GM10248 (cell line): ENCODE measurements around the gene DUSP23.

ENCODE experiments used
- CTCF ChIA-PET: fragments of 300-600 bp; sonication (Branson Sonifier 250); formaldehyde crosslinking; extraction: SDS; loops from one replicate; lab custom pipeline; 2021; ENCODE audit warnings: antibody characterized with exemption; lab: Yijun Ruan, JAX
- POLR2A ChIA-PET: fragments of 350-650 bp; sonication (Branson Sonifier 250); formaldehyde crosslinking; extraction: SDS; loops from one replicate; lab custom pipeline; 2020; ENCODE audit warnings: antibody characterized with exemption; lab: Yijun Ruan, JAX
- DNase-seq: peaks from one replicate; pipeline ENCODE4 v3.0.0; 2012; ENCODE audit errors: extremely low spot score
- TF ChIP-seq, protein P1 (sequence below): IDR thresholded peaks from 2 replicates; pipeline ENCODE4 v1.5.1; 2012; ENCODE audit warnings: mild to moderate bottlenecking, low read depth; ENCODE audit errors: extremely low read depth, missing control alignments, control extremely low read depth

Gene DUSP23

DNA sequence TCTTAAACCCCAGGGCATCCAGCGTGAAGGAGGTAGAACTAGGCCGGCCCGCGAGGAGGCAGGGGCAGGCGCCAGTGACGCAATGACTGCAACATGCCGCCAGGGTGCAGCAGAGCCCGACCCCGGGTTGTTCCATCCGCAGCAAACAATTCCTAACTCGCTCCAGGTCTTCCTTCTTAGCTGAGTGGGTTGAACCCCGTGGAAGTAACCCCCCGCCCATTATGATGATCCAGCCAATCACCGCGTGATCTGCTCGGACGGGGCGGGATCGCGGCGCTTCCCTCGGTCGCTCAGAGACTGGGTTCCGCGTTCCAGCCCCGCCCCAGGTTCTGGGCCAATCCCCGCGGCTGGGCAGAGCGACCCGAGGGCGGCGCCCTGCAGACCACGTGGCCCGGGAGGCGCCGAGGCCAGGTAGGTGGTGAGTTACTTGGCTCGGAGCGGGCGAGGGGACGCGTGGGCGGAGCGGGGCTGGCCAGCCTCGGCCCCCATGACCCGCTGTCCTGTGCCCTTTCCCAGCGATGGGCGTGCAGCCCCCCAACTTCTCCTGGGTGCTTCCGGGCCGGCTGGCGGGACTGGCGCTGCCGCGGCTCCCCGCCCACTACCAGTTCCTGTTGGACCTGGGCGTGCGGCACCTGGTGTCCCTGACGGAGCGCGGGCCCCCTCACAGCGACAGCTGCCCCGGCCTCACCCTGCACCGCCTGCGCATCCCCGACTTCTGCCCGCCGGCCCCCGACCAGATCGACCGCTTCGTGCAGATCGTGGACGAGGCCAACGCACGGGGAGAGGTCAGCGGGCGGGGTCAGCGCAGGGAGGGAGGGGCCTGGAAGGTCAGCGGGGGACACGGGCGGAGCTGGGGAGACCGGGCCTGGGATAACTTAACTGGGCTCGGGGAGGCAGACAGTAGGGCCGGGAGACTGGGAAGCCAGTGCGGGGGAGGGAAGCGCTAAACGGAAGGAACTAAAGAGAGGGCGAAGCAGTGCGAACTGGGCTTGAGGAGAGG lies at the start of gene DUSP23:
DUSP23 (plus strand) TSS at position 380 of the 1,000 bp plus-strand sequence; CDS start at position 519, 139 bp downstream.
- TF ChIP-seq, protein P1, sequence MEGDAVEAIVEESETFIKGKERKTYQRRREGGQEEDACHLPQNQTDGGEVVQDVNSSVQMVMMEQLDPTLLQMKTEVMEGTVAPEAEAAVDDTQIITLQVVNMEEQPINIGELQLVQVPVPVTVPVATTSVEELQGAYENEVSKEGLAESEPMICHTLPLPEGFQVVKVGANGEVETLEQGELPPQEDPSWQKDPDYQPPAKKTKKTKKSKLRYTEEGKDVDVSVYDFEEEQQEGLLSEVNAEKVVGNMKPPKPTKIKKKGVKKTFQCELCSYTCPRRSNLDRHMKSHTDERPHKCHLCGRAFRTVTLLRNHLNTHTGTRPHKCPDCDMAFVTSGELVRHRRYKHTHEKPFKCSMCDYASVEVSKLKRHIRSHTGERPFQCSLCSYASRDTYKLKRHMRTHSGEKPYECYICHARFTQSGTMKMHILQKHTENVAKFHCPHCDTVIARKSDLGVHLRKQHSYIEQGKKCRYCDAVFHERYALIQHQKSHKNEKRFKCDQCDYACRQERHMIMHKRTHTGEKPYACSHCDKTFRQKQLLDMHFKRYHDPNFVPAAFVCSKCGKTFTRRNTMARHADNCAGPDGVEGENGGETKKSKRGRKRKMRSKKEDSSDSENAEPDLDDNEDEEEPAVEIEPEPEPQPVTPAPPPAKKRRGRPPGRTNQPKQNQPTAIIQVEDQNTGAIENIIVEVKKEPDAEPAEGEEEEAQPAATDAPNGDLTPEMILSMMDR, result peak; percentile 68
- DNase-seq, result peak; percentile 97
- POLR2A ChIA-PET, result no interaction called here
- CTCF ChIA-PET, result interaction anchor here (0.6 to 4.0 kb wide), 11 partner anchors 9 to 647 kb away, joined by 3 to 20 read pairs (median 5); partner anchors contain the start of gene FCRL6

DNA sequence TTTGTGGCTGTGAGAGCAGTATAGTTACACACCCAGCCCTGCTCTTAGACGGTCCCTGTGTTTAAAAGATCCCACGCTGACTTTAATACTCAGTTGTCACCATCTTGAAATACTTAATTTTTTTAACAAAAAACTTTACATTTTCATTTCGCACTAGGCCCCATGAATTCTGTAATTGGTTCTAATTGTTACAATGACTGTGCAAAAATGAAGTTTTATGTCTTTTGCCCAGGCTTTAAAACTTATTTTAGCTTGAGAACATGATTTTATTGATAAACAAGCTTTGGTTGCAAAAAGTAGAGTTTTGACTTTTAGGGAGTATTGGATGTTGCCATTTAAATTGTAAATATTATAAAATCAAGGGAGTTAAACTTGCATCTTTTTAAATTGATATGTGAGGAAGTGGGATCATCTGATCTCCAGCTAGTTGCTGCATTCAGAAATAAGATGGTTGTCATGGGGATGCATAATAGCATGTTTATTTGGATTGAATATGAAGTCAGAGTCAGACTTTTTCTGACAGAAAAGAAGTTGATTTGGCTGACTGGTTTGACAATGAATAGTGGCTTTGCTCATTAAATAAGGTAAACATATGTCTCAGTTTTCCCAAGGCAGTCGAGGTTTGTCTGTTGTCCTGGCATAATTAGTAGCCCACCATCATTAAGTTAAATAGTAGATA lies 43.4 kb upstream of the DUSP23 start:
- CTCF ChIA-PET, result no interaction called here
- DNase-seq, result no peak
- POLR2A ChIA-PET, result no interaction called here
- TF ChIP-seq, protein P1, result no peak

DNA sequence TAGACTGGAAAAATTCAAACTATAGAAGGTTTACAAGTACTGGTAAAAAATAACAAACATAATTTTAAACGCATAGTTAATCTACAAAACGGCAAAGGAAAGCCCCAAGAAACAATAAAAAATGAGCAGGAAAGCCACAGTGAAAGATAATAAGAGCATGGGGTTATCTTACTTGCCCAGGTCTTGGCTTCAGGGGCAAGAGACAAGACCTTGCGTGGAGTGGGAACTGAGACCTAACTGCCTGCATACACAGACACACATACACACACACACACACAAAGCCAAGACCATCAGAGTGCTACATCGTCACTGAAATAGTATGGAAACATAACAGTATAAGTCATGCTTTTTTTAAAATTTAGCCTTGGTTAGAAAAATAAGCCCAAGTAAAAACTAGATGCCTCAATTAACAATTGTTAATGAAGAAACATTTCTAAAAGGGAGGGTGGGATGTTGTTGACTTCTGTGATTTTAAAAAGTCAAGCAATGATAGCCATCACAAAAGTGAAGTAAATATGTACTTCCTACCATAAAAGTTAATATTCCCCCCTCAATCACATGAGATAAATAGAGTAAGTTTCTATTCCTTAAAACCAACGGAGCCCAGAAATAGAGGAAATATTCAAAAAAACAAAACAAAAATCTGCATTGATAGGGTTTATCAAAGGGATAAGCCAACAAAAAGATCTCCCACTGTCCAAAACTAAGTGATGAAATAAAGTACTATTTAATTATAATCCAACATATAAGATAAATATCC lies 36.9 kb upstream of the DUSP23 start:
- CTCF ChIA-PET, result no interaction called here
- TF ChIP-seq, protein P1, result no peak
- POLR2A ChIA-PET, result no interaction called here
- DNase-seq, result no peak

DNA sequence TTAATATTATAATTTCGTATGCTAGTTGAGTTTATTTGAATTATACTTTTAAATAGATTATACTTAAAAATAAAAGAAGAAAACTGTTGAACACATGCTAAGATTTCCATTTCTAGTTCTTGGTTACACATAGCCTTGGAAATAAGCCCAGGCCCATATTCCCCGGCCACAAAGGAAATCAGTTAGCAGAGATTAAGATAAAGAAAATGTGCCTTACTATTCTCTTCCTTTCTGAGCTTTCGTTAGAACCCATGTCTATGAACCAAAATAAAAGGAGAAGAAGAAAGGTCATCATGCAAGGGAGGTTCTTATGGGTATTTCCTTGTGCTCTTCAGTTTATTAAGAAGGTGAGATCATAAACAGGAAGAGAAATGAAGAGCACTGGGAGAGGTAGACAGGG lies 34.1 kb upstream of the DUSP23 start:
- DNase-seq, result no peak
- POLR2A ChIA-PET, result no interaction called here
- TF ChIP-seq, protein P1, result no peak
- CTCF ChIA-PET, result no interaction called here

DNA sequence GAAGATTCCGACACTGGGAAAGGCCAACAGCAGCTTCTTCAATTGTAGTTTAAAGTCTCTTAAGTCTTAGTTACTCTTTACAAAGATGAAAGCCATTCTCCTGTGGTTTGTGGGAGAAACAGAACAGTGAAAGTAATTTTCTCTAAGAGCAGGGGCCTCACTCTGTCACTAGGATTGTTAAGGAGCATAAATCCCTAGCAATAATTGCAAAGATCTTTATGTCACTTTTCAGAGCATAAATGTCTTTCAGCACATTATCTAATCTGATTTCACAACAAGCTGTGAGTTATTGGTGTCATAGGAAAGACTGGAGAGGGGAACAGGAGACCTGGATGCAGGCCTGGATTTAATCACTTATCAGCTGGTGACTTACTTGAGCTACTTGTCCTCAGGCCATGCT lies 32.4 kb upstream of the DUSP23 start:
- ChIA-PET POLR2A (no interaction called here), CTCF (interaction anchor here (1.4 to 2.3 kb wide), 2 partner anchors 9 to 10 kb away, joined by 3 to 7 read pairs; no protein-coding TSS in a partner anchor)
- no peak for DNase-seq
- TF ChIP-seq, protein P1, result no peak

DNA sequence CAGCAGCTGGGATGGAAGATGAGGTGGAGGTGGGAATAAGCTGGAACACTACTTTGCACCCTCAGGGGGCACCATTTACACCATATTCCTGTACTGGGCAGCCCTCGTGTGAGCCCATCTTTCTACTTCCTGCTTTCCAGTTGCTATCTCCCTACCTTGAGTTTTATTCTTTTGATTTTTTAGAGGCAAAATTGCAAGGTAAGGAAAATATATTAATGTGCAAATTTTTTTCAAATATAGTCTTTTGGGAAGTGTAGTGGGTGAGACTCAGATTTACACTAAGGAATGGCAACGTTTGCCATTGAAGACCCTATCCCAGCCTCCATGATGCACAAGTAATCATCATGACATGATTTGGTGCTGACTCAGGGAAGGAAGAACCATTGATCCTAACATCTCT lies 31.1 kb upstream of the DUSP23 start:
- TF ChIP-seq, protein P1, result no peak
- ChIA-PET POLR2A (no interaction called here), CTCF (interaction anchor here (2.3 kb wide), 1 partner anchor 10 kb away, joined by 7 read pairs; no protein-coding TSS in a partner anchor)
- no peak for DNase-seq
